SU-DHL-6 (cell line): Measurements from ENCODE around the gene TBC1D19.

Experiments used
- H2AFZ ChIP-seq: fragments of 200-600 bp; sonication (generic); 2 replicates; pipeline ENCODE4 v1.6.1; 2014; ENCODE audit warnings: low read depth, mild to moderate bottlenecking, moderate library complexity, mixed read lengths, antibody characterized with exemption, low read length; ENCODE audit not compliant: severe bottlenecking
- H3F3A ChIP-seq: fragments of 200-600 bp; shearing (Covaris generic); 2 replicates; pipeline ENCODE4 v1.6.0; 2016; ENCODE audit warnings: antibody characterized with exemption, mild to moderate bottlenecking; ENCODE audit not compliant: insufficient read depth
- H3K27ac ChIP-seq: fragments of 200-600 bp; sonication (generic); 2 replicates; pipeline ENCODE4 v1.5.1; 2016; ENCODE audit warnings: low read depth, mild to moderate bottlenecking, low read length, moderate library complexity, mixed read lengths
- H3K27me3 ChIP-seq: fragments of 200-600 bp; sonication (generic), shearing (Covaris generic); 2 replicates; pipeline ENCODE4 v1.6.0; 2014; ENCODE audit warnings: mild to moderate bottlenecking, low read length
- H3K36me3 ChIP-seq: fragments of 200-600 bp; sonication (generic); 2 replicates; pipeline ENCODE4 v1.6.1; 2014; ENCODE audit warnings: mild to moderate bottlenecking, low read length, mixed read lengths
- H3K4me2 ChIP-seq: fragments of 300-600, 200-600 bp; shearing (Covaris generic), sonication (generic); 2 replicates; pipeline ENCODE4 v1.6.0; 2014; ENCODE audit warnings: low read length, low read depth, mild to moderate bottlenecking; ENCODE audit not compliant: poor library complexity, severe bottlenecking
- H3K4me3 ChIP-seq: fragments of 200-600 bp; sonication (generic); 2 replicates; pipeline ENCODE4 v1.5.1; 2014; ENCODE audit warnings: antibody characterized with exemption, low read length, mild to moderate bottlenecking, mixed read lengths; ENCODE audit not compliant: insufficient read depth, poor library complexity, severe bottlenecking
- H3K79me2 ChIP-seq: fragments of 200-600 bp; sonication (generic); 2 replicates; pipeline ENCODE4 v1.6.1; 2014; ENCODE audit warnings: mild to moderate bottlenecking, low read length, moderate library complexity; ENCODE audit not compliant: insufficient read depth
- H3K9ac ChIP-seq: fragments of 200-600 bp; sonication (generic); 2 replicates; pipeline ENCODE4 v1.7.0; 2014; ENCODE audit warnings: mild to moderate bottlenecking, low read length
- H3K9me2 ChIP-seq: fragments of 200-600 bp; sonication (generic); replicated peaks from 2 replicates; pipeline ENCODE4 v1.6.1; 2014; ENCODE audit warnings: low read length; ENCODE audit not compliant: insufficient read depth
- H3K9me3 ChIP-seq: fragments of 200-600 bp; sonication (generic); 2 replicates; pipeline ENCODE4 v1.6.1; 2014; ENCODE audit warnings: low read length, mixed read lengths; ENCODE audit not compliant: insufficient read depth
- H4K20me1 ChIP-seq: fragments of 200-600 bp; sonication (generic); 2 replicates; pipeline ENCODE4 v1.6.1; 2014; ENCODE audit warnings: low read depth, mild to moderate bottlenecking, antibody characterized with exemption, low read length, moderate library complexity, mixed read lengths
- CTCF ChIP-seq: fragments of 200-600 bp; sonication (generic); IDR thresholded peaks from one replicate; pipeline ENCODE4 v1.5.1; 2017; ENCODE audit warnings: antibody characterized with exemption, mild to moderate bottlenecking, low read length, moderate library complexity; ENCODE audit not compliant: insufficient read depth, poor library complexity, severe bottlenecking
- EZH2phosphoT487 ChIP-seq: fragments of 200-600 bp; sonication (generic), shearing (Covaris generic); conservative IDR thresholded peaks from 2 replicates; pipeline ENCODE4 v1.6.1; 2018; ENCODE audit warnings: mild to moderate bottlenecking, antibody characterized with exemption, low read length, moderate library complexity, mixed read lengths

TBC1D19 gene

GRCh38 chr4:26557164-26557563 is 26.7 kb upstream of the TBC1D19 start:
- Histone ChIP-seq H4K20me1 (no peaks in the 10 kb centered on the region), H3K27me3 (no peaks in the 10 kb centered on the region), H3K9ac (no peak overlapping the region), H3K36me3 (no peaks in the 10 kb centered on the region), H3K9me3 (no peaks in the 10 kb centered on the region), H3F3A (no peaks in the 10 kb centered on the region), H3K4me2 (no peak overlapping the region), H2AFZ (no peak overlapping the region), H3K4me3 (no peak overlapping the region), H3K9me2 (no peaks in the 10 kb centered on the region), H3K79me2 (no peaks in the 10 kb centered on the region), H3K27ac (no peak overlapping the region)
- TF ChIP-seq EZH2phosphoT487 (no peak), CTCF (no peak)

- H3K36me3 ChIP-seq: no peaks in the 10 kb centered on the region
- no peaks in the 10 kb centered on the region for H3K9me2 ChIP-seq
- H3K9me3 ChIP-seq: no peaks in the 10 kb centered on the region
- no peak overlapping the region for H3K9ac ChIP-seq
- no peak for TF ChIP-seq EZH2phosphoT487
- no peak for TF ChIP-seq CTCF
- H2AFZ ChIP-seq: no peak overlapping the region
- no peaks in the 10 kb centered on the region for H3F3A ChIP-seq
- H3K27me3 ChIP-seq: no peaks in the 10 kb centered on the region
- no peak overlapping the region for H3K27ac ChIP-seq
- no peak overlapping the region for H3K4me3 ChIP-seq
- H3K4me2 ChIP-seq: no peak overlapping the region
- no peaks in the 10 kb centered on the region for H3K79me2 ChIP-seq
- no peaks in the 10 kb centered on the region for H4K20me1 ChIP-seq
These were observed 25.6 kb upstream of the TBC1D19 start for GRCh38 chr4:26558166-26558895.

- no peak for TF ChIP-seq EZH2phosphoT487
- TF ChIP-seq CTCF: no peak
- H3K36me3 ChIP-seq: no peaks in the 10 kb centered on the region
- H2AFZ ChIP-seq: no peak overlapping the region
- no peak overlapping the region for H3K4me2 ChIP-seq
- H3K4me3 ChIP-seq: no peak overlapping the region
- no peaks in the 10 kb centered on the region for H3K9me3 ChIP-seq
- no peaks in the 10 kb centered on the region for H3K79me2 ChIP-seq
- no peaks in the 10 kb centered on the region for H3K27me3 ChIP-seq
- H3K9ac ChIP-seq: no peak overlapping the region
- H3F3A ChIP-seq: no peaks in the 10 kb centered on the region
- no peaks in the 10 kb centered on the region for H4K20me1 ChIP-seq
- H3K9me2 ChIP-seq: no peaks in the 10 kb centered on the region
- H3K27ac ChIP-seq: no peak overlapping the region
These were observed 17.8 kb upstream of the TBC1D19 start for GRCh38 chr4:26566133-26566532.
